GM12801 (cell line): ENCODE results near the gene YPEL5.

Experiments
- TF ChIP-seq, protein P1 (sequence below): IDR thresholded peaks from one replicate; pipeline ENCODE4 v1.5.1; 2011; ENCODE audit warnings: control low read depth; ENCODE audit not compliant: insufficient read length; ENCODE audit errors: extremely low read depth

YPEL5 gene

GRCh38 chr2:30164131-30164925, 17.5 kb downstream of the YPEL5 start:
- TF ChIP-seq, protein P1, sequence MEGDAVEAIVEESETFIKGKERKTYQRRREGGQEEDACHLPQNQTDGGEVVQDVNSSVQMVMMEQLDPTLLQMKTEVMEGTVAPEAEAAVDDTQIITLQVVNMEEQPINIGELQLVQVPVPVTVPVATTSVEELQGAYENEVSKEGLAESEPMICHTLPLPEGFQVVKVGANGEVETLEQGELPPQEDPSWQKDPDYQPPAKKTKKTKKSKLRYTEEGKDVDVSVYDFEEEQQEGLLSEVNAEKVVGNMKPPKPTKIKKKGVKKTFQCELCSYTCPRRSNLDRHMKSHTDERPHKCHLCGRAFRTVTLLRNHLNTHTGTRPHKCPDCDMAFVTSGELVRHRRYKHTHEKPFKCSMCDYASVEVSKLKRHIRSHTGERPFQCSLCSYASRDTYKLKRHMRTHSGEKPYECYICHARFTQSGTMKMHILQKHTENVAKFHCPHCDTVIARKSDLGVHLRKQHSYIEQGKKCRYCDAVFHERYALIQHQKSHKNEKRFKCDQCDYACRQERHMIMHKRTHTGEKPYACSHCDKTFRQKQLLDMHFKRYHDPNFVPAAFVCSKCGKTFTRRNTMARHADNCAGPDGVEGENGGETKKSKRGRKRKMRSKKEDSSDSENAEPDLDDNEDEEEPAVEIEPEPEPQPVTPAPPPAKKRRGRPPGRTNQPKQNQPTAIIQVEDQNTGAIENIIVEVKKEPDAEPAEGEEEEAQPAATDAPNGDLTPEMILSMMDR: no peak

- TF ChIP-seq, protein P1: peak; percentile 69
Observed at GRCh38 chr2:30165050-30165520, 18.3 kb downstream of the YPEL5 start.

- TF ChIP-seq, protein P1: no peak
Observed at GRCh38 chr2:30165617-30166016, 18.8 kb downstream of the YPEL5 start.

DNA sequence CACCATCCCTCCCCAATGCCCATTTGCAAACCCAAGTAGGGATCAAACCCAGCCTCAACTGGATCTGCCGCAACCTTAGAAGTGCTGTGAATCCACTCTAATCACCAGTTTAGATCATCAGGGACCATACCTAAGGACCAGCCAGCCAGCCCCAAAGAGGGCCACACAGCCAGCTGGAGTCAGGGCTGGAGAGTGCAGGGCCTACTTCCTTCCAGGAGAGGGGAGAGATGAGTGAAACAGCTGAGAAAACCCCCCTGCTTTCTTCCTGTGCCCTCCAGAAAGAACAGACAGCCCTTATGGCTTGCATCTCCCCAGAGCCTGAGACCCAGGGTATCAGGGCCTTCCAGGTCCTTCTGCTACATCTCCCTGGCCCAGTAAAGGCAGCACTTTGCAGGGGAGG, 25.8 kb downstream of the YPEL5 start:
- TF ChIP-seq, protein P1: no peak

- TF ChIP-seq, protein P1: no peak
Observed at GRCh38 chr2:30177440-30177839, 30.6 kb downstream of the YPEL5 start.

DNA sequence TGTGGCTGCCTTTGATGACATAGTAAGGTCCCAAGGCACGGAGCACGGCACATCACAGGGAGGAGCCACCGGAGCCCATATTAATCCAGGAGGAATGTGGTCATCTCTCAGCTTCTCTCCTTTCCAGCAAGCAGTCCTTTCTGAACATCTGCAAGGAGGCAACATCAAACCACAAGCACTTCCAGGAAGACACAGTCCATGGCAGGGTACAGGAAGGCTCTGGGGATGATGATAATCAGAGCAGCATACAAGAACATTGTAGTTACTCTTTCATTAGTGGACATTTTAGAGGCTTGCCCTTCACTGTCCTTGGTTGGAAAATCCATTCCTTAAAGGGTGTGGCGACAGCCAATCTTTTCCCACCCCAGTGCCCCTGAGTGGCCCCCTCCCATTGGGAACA, 31.1 kb downstream of the YPEL5 start:
- TF ChIP-seq, protein P1: no peak

GRCh38 chr2:30178618-30179434, 32.0 kb downstream of the YPEL5 start:
- TF ChIP-seq, protein P1: no peak
